Measurements from ENCODE around the gene MRAS.

GRCh38 chr3:138369151-138369900 lies 20.9 kb downstream of the MRAS start:
- no peak for TF ChIP-seq CTCF (IDR thresholded peaks at IDR 0.05)
- no peak for TF ChIP-seq POLR2A (IDR thresholded peaks at IDR 0.05)
